K562 (cell line): ENCODE data around the gene TSPOAP1. TPM values are rescaled to one million over a fixed set of nuclear protein-coding genes. Genes with fewer than 3 reads are reported as not detected.

ENCODE experiments used
- ATAC-seq: fragments of 200-7000 bp; cut with Tn5 transposase; 3 replicates; pipeline ENCODE4 v1.9.1; 2020; ENCODE audit warnings: moderate library complexity
- BruUV-seq: library from RNA; stranded (reverse); fragments of 400-500 nt; replicated peaks from 2 replicates; lab custom pipeline; 2021; lab: Mats Ljungman, UMichigan
- CTCF ChIA-PET: fragments of 300-600 bp; formaldehyde crosslinking; extraction: SDS; loops from one replicate; lab custom pipeline; 2021; ENCODE audit warnings: low intra/inter-chr PET ratio; lab: Yijun Ruan, JAX
- POLR2A ChIA-PET: fragments of 300-600, 350-650 bp; sonication (Branson Sonifier 250); formaldehyde crosslinking; extraction: SDS; loops from one replicate; lab custom pipeline; 2021; ENCODE audit warnings: antibody characterized with exemption, inconsistent platforms; lab: Yijun Ruan, JAX
- DNase-seq, 4 experiments: peaks; one replicate each; pipeline versions ENCODE4 v3.0.0 to v3.0.0-alpha.2; 2011 to 2018; ENCODE audit warnings: low spot score in 3 of 4, mixed read lengths in 3 of 4; ENCODE audit errors: extremely low read depth in 1 of 4
- FAIRE-seq: peaks from 2 replicates; lab custom pipeline; 2011; peaks lifted over from hg19 to GRCh38; lab: Jason Lieb, UNC
- H2AFZ ChIP-seq: 2 replicates; pipeline ENCODE4 v1.6.0; 2011; ENCODE audit warnings: low read depth, low read length, control low read depth, inconsistent platforms
- H3K27ac ChIP-seq: fragments of 200-600 bp; 3 replicates; pipeline ENCODE4 v1.8.0; 2011; ENCODE audit warnings: low read depth, mild to moderate bottlenecking, control low read depth, inconsistent platforms, low read length, moderate library complexity, mixed read lengths; ENCODE audit errors: extremely low read depth
- H3K27me3 ChIP-seq, 2 experiments: fragments of 300-600 bp in 1 of 2; 2 replicates in 1 of 2; 3 replicates in 1 of 2; pipeline versions ENCODE4 v1.6.0 to v1.8.0; 2011; ENCODE audit warnings: inconsistent platforms in 2 of 2, low read length in 2 of 2, mild to moderate bottlenecking in 1 of 2, mixed read lengths in 1 of 2, moderate library complexity in 1 of 2; ENCODE audit not compliant: control insufficient read depth in 2 of 2, insufficient read depth in 2 of 2
- H3K36me3 ChIP-seq: fragments of 300-600 bp; 3 replicates; pipeline ENCODE4 v1.8.0; 2011; ENCODE audit warnings: mild to moderate bottlenecking, low read length, inconsistent platforms; ENCODE audit not compliant: control insufficient read depth, insufficient read depth
- H3K4me1 ChIP-seq, 2 experiments: fragments of 200-600 bp in 1 of 2; replicated peaks in 1 of 2; 2 replicates in 1 of 2; 3 replicates in 1 of 2; pipeline versions ENCODE4 v1.5.1 to v1.8.0; 2011; ENCODE audit warnings: inconsistent platforms in 2 of 2, low read length in 2 of 2, mild to moderate bottlenecking in 1 of 2, mixed read lengths in 1 of 2, moderate library complexity in 1 of 2; ENCODE audit not compliant: control insufficient read depth in 2 of 2, insufficient read depth in 2 of 2
- H3K4me2 ChIP-seq: 2 replicates; pipeline ENCODE4 v1.6.1; 2011; ENCODE audit warnings: low read length, control low read depth, inconsistent platforms, mixed read lengths; ENCODE audit not compliant: insufficient read depth
- H3K4me3 ChIP-seq: fragments of 200-600 bp; sonication (generic), shearing (Covaris generic); 2 replicates; pipeline ENCODE4 v1.5.1; 2016; ENCODE audit warnings: control low read depth, inconsistent platforms
- H3K79me2 ChIP-seq: fragments of 200-600 bp; 3 replicates; pipeline ENCODE4 v1.8.0; 2011; ENCODE audit warnings: low read length, inconsistent platforms; ENCODE audit not compliant: control insufficient read depth, insufficient read depth
- H3K9ac ChIP-seq, 2 experiments: 2 replicates each; pipeline versions ENCODE4 v1.6.0 to v1.6.1; 2011; ENCODE audit warnings: low read depth in 2 of 2, low read length in 2 of 2, control low read depth in 1 of 2, inconsistent platforms in 1 of 2, mild to moderate bottlenecking in 1 of 2, mixed read lengths in 1 of 2; ENCODE audit not compliant: insufficient read depth in 1 of 2
- H3K9me1 ChIP-seq: one replicate; pipeline ENCODE4 v1.6.0; 2011; ENCODE audit warnings: inconsistent platforms, mild to moderate bottlenecking, low read length, moderate library complexity; ENCODE audit not compliant: control insufficient read depth, insufficient read depth
- H3K9me3 ChIP-seq: replicated peaks from 2 replicates; pipeline ENCODE4 v1.5.1; 2011; ENCODE audit warnings: low read depth, low read length, inconsistent platforms; ENCODE audit not compliant: control insufficient read depth, insufficient read depth
- H4K20me1 ChIP-seq: replicated peaks from 2 replicates; pipeline ENCODE4 v1.6.1; 2011; ENCODE audit warnings: low read length, inconsistent platforms, mixed read lengths; ENCODE audit not compliant: control insufficient read depth, insufficient read depth
- CEBPZ ChIP-seq: fragments of 150-350 bp; IDR thresholded peaks from 2 replicates; pipeline ENCODE4 v1.6.1; 2014; ENCODE audit warnings: low read depth, mild to moderate bottlenecking, low read length, borderline replicate concordance
- CHAMP1 ChIP-seq: fragments of 450-650 bp; IDR thresholded peaks from 2 replicates; pipeline ENCODE4 v1.6.1; 2016; ENCODE audit warnings: mild to moderate bottlenecking
- FOXK2 ChIP-seq, 2 experiments: fragments of 450-650 bp; IDR thresholded peaks in 1 of 2; conservative IDR thresholded peaks in 1 of 2; 2 replicates each; pipeline ENCODE4 v1.6.1; 2016; ENCODE audit warnings: low read depth in 2 of 2, mild to moderate bottlenecking in 1 of 2
- HDAC2 ChIP-seq: fragments of 450-650 bp; IDR thresholded peaks from 2 replicates; pipeline ENCODE4 v1.6.1; 2016; ENCODE audit warnings: mild to moderate bottlenecking
- HNRNPLL ChIP-seq: fragments of 200-400 bp; formaldehyde crosslinking; IDR thresholded peaks from 2 replicates; pipeline ENCODE4 v1.6.1; 2017; ENCODE audit warnings: low read length, low read depth, mild to moderate bottlenecking; ENCODE audit not compliant: poor library complexity, severe bottlenecking
- IFI16 ChIP-seq: fragments of 250-450 bp; sonication (Bioruptor Pico); IDR thresholded peaks from 2 replicates; pipeline ENCODE4 v2.1.2; 2022; ENCODE audit warnings: mild to moderate bottlenecking, inconsistent platforms
- JUNB ChIP-seq: fragments of 450-650 bp; formaldehyde crosslinking; conservative IDR thresholded peaks from 2 replicates; pipeline ENCODE4 v1.4.0; 2020; ENCODE audit warnings: mild to moderate bottlenecking
- KDM2B ChIP-seq: fragments of 250-450 bp; sonication (Bioruptor Pico); IDR thresholded peaks from 2 replicates; pipeline ENCODE4 v1.8.0; 2021; ENCODE audit warnings: mild to moderate bottlenecking, moderate library complexity
- MAZ ChIP-seq, 2 experiments: fragments of 450-650 bp in 1 of 2; sonication (generic) in 1 of 2; formaldehyde crosslinking; IDR thresholded peaks in 1 of 2; conservative IDR thresholded peaks in 1 of 2; 2 replicates each; pipeline versions ENCODE4 v1.4.0 to v1.5.0; 2020; ENCODE audit warnings: mild to moderate bottlenecking in 1 of 2, missing genetic modification reagents in 1 of 2
- MYC ChIP-seq, 2 experiments: fragments of 250-450 bp in 1 of 2; sonication (Bioruptor Pico) in 1 of 2; IDR thresholded peaks; 2 replicates each; pipeline versions ENCODE4 v1.5.1 to v1.6.1; 2012 to 2021; ENCODE audit warnings: low read depth in 2 of 2, borderline replicate concordance in 1 of 2, improper control_type of control experiment in 1 of 2, low read length in 1 of 2, mild to moderate bottlenecking in 1 of 2, moderate library complexity in 1 of 2
- PATZ1 ChIP-seq: fragments of 250-450 bp; sonication (Bioruptor Pico); IDR thresholded peaks from 2 replicates; pipeline ENCODE4 v1.5.0; 2020; ENCODE audit warnings: mild to moderate bottlenecking, borderline replicate concordance
- RUNX1 ChIP-seq: sonication (generic); IDR thresholded peaks from 2 replicates; pipeline ENCODE4 v1.6.1; 2016; ENCODE audit warnings: antibody characterized with exemption, low read depth
- ZNF146 ChIP-seq: IDR thresholded peaks from one replicate; pipeline ENCODE4 v1.6.1; 2018; ENCODE audit warnings: missing compliant biosample characterization; ENCODE audit not compliant: unreplicated experiment
- WGBS: fragments of 100-300 bp; shearing (Covaris generic); methylation state at CpG from one replicate; pipeline ENCODE4 v1.1.6; 2016; ENCODE audit warnings: low coverage, mixed read lengths; ENCODE audit not compliant: insufficient coverage; ENCODE audit errors: missing lambda C conversion rate; 5-methylcytosine and 5-hydroxymethylcytosine counted together
- in situ Hi-C: fragments of 300-500 bp; cut with MboI; formaldehyde crosslinking; loops from 4 replicates; pipeline ENCODE4 v1.15.0; 2018; ENCODE audit warnings: inconsistent platforms, mixed read lengths
- intact Hi-C: fragments of 100-400 bp; cut with micrococcal nuclease; formaldehyde crosslinking; loops from 2 replicates; pipeline ENCODE4 v1.14.2; 2022
- polyA plus RNA-seq, 8 experiments: library from polyadenylated mRNA; depleted of rRNA in 4 of 8; stranded (reverse) in 5 of 8; unstranded in 3 of 8; fragments of >200 nt; fragmentation: Nextera tagmentation in 2 of 8; fragmentation: Illumina TruSeq in 1 of 8; extraction: Ambion mirVana in 2 of 8; extraction: Trizol in 1 of 8; gene quantifications; 2 replicates each; pipeline versions ENCODE4 v1.2.1 to v1.2.3, GENCODE V29; 2011 to 2014; ENCODE audit warnings: inconsistent platforms in 1 of 8, missing spikeins in 1 of 8
- total RNA-seq, 7 experiments: library from RNA; depleted of rRNA in 6 of 7; stranded (reverse); fragments of >200 nt in 6 of 7; fragmentation: Illumina TruSeq in 2 of 7; extraction: Trizol in 2 of 7; gene quantifications; 2 replicates each; pipeline versions ENCODE4 v1.2.1 to v1.2.3, GENCODE V29; 2011 to 2021; ENCODE audit warnings: low replicate concordance in 1 of 7

The TSPOAP1 gene
- total and polyA plus RNA-seq, 9 of the 15 experiments (the other 6 are each of a cell fraction or from before 2014, with no cell fraction given), result 0.87 to 3.9 (median 1.8) TPM; not detected in 2

- in situ Hi-C loops, result no loop called here
- POLR2A ChIA-PET, result interaction anchor here (0.9 to 1.2 kb wide), 3 partner anchors 15 to 182 kb away, joined by 3 read pairs; no protein-coding TSS in a partner anchor
- Histone ChIP-seq H3K4me2 (no peak overlapping the region), H3K27me3 (no peaks in the 10 kb centered on the region), H3K27ac (no peak overlapping the region), H3K36me3 (no peaks in the 10 kb centered on the region), H4K20me1 (no peaks in the 10 kb centered on the region), H3K4me3 (no peak overlapping the region), H3K9ac (peak overlapping the region in 1 of 2 experiments; percentile 60; a peak in 2 of 4 replicates), H2AFZ (no peak overlapping the region), H3K79me2 (no peaks in the 10 kb centered on the region), H3K9me3 (no peaks in the 10 kb centered on the region), H3K9me1 (peaks cover 11% of the 10 kb centered on the region), H3K4me1 (peaks cover 4 to 34% of the 10 kb centered on the region in 2 experiments; a peak in 2 of 5 replicates)
- BruUV-seq, result no TSS peak
- intact Hi-C loops, result no loop called here
- no peak for ATAC-seq
- FAIRE-seq, result no peak
- DNase-seq, result no peak
- CTCF ChIA-PET, result no interaction called here
- WGBS, result 58% methylated on average over 19 of the region's 20 CpGs
- TF ChIP-seq PATZ1 (CRISPR knock-in tag) (no peak), KDM2B (CRISPR knock-in tag) (no peak), MYC (IDR thresholded peaks at IDR 0.05; ENCODE audit: low read depth, low read length) (no peak), MYC (CRISPR knock-in tag; IDR thresholded peaks at IDR 0.05; ENCODE audit: borderline replicate concordance, low read depth) (no peak), IFI16 (CRISPR knock-in tag) (no peak), MAZ (CRISPR knock-in tag; conservative IDR thresholded peaks at IDR 0.05 in 1 of 2, IDR thresholded peaks at IDR 0.05 in 1 of 2) (no peak), RUNX1 (no peak), HNRNPLL (no peak), HDAC2 (no peak), FOXK2 (conservative IDR thresholded peaks at IDR 0.05 in 1 of 2, IDR thresholded peaks at IDR 0.05 in 1 of 2; ENCODE audit: low read depth in 2 of 2) (no peak), CHAMP1 (no peak), ZNF146 (CRISPR knock-in tag) (no peak), CEBPZ (no peak), JUNB (CRISPR knock-in tag) (no peak)
These were observed 21.0 kb downstream of the TSPOAP1 start for GRCh38 chr17:58307468-58308172.
